Breast epithelium (tissue), 4 donors: Measurements from ENCODE around the gene STARD9. TPM values are rescaled to one million over a fixed set of nuclear protein-coding genes. Genes with fewer than 3 reads are reported as not detected.

ENCODE experiments used
- DNase-seq, 2 donors: peaks; one replicate each; pipeline ENCODE4 v3.0.0-alpha.2; 2019; ENCODE audit warnings: low spot score in 2 of 2
- H3K27ac ChIP-seq, 2 donors: fragments of 200-600 bp; sonication (generic) in 1 of 2; one replicate each; pipeline ENCODE4 v1.5.1; 2016 to 2019; ENCODE audit warnings: mild to moderate bottlenecking in 1 of 2
- H3K27me3 ChIP-seq, 2 donors: fragments of 200-600 bp; sonication (generic) in 1 of 2; one replicate each; pipeline versions ENCODE4 v1.5.1 to v1.6.0; 2017 to 2019; ENCODE audit warnings: control low read depth in 1 of 2, mild to moderate bottlenecking in 1 of 2
- H3K36me3 ChIP-seq: fragments of 200-600 bp; one replicate; pipeline ENCODE4 v1.5.1; 2019
- H3K4me1 ChIP-seq, 2 donors: fragments of 200-600 bp; sonication (generic); one replicate each; pipeline ENCODE4 v1.5.1; 2016 to 2019; ENCODE audit warnings: control low read depth in 1 of 2
- H3K4me3 ChIP-seq, 3 donors: fragments of 200-600 bp; sonication (generic); 1 replicate in 2 of 3; 2 replicates in 1 of 3; pipeline ENCODE4 v1.5.1; 2016 to 2019; ENCODE audit warnings: mild to moderate bottlenecking in 3 of 3, moderate library complexity in 2 of 3
- H3K9me3 ChIP-seq, 2 donors: fragments of 200-600 bp; sonication (generic) in 1 of 2; one replicate each; pipeline ENCODE4 v1.5.1; 2016 to 2019; ENCODE audit warnings: control low read depth in 1 of 2
- POLR2A ChIP-seq: fragments of 450-650 bp; IDR thresholded peaks from one replicate; pipeline ENCODE4 v1.6.1; 2016; ENCODE audit warnings: antibody characterized with exemption, mild to moderate bottlenecking, moderate library complexity
- POLR2AphosphoS5 ChIP-seq, 3 donors: sonication (generic); formaldehyde crosslinking; IDR thresholded peaks; one replicate each; pipeline ENCODE4 v1.6.1; 2017; ENCODE audit warnings: antibody characterized with exemption in 3 of 3
- intact Hi-C: fragments of 100-400 bp; cut with DNase I; formaldehyde crosslinking; loops from one replicate; pipeline ENCODE4 v1.15.1; 2023; ENCODE audit warnings: low total_unique reads
- total RNA-seq, 3 donors: library from RNA; depleted of rRNA; stranded (reverse); fragments of >200 nt; gene quantifications; one replicate each; pipeline ENCODE4 v1.1.0, GENCODE V29; 2016
- TF ChIP-seq, protein P1 (sequence below), 3 donors: fragments of 450-650 bp; IDR thresholded peaks; one replicate each; pipeline ENCODE4 v1.5.1; 2016 to 2017; ENCODE audit warnings: antibody characterized with exemption in 3 of 3, mild to moderate bottlenecking in 3 of 3, moderate library complexity in 3 of 3

STARD9 gene
- total RNA-seq, 3 donors from 2014 or later: 18.6 to 27.9 (median 27.5) TPM

DNA sequence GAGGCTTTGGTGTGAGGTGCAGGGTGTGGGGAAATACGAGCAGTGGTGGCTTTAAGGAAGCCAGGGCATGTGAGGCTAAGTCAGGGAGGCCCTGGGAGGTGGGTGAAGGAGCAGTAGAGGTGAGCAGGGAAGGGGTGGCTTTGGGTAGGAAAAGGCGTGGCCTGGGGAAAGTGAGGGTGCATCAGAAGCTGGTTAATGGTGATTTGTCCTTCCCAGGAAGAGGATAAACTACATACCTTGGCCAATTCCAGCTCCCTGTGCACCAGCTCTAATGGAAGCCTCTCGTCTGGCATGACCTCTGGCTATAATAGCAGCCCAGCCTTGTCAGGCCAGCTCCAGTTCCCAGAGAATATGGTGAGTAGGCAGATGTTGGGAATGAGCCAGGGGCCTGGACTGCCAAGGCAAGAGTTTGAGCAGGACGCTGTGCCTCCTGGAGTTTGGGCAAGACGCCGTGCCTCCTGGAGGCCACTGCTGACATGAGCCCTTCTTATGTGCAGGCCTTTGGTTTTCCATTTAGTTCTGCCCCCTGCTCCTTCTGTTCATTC is 120.2 kb downstream of the STARD9 start:
- H3K36me3 ChIP-seq: no peaks in the 10 kb centered on the region
- intact Hi-C loops: no loop called here
- DNase-seq: no peak

DNA sequence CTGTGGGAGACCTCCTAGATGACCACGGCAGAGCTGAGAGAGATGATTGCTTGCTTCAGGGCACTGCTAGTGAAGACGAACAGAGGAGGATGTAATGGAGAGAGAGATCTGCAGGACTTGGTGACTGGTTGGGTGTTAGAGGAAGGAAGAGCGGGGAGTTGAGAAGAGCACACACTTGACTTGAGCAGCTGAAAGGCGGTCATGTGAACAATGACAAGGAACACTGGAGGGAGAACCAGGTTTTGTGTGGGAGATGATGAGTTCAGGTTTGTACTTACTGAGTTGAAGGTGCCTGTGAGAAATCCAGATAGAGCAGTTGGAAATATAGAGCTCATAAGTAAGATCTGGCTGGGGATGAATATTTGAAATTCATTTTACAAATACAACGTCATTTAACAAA is 121.2 kb downstream of the STARD9 start:
- TF ChIP-seq POLR2A (no peak), POLR2AphosphoS5 (IDR thresholded peaks at IDR 0.05) (no peak)
- TF ChIP-seq, protein P1, sequence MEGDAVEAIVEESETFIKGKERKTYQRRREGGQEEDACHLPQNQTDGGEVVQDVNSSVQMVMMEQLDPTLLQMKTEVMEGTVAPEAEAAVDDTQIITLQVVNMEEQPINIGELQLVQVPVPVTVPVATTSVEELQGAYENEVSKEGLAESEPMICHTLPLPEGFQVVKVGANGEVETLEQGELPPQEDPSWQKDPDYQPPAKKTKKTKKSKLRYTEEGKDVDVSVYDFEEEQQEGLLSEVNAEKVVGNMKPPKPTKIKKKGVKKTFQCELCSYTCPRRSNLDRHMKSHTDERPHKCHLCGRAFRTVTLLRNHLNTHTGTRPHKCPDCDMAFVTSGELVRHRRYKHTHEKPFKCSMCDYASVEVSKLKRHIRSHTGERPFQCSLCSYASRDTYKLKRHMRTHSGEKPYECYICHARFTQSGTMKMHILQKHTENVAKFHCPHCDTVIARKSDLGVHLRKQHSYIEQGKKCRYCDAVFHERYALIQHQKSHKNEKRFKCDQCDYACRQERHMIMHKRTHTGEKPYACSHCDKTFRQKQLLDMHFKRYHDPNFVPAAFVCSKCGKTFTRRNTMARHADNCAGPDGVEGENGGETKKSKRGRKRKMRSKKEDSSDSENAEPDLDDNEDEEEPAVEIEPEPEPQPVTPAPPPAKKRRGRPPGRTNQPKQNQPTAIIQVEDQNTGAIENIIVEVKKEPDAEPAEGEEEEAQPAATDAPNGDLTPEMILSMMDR (IDR thresholded peaks at IDR 0.05): no peak
- no peak overlapping the region for H3K27ac ChIP-seq
- intact Hi-C loops: no loop called here
- H3K4me1 ChIP-seq: no peaks in the 10 kb centered on the region
- DNase-seq: no peak
- H3K27me3 ChIP-seq: no peaks in the 10 kb centered on the region
- no peaks in the 10 kb centered on the region for H3K36me3 ChIP-seq
- no peak overlapping the region for H3K4me3 ChIP-seq
- H3K9me3 ChIP-seq: no peaks in the 10 kb centered on the region

More for the DNA sequence above, 120.2 kb downstream of the STARD9 start:
- Histone ChIP-seq H3K27me3 (no peaks in the 10 kb centered on the region), H3K9me3 (no peaks in the 10 kb centered on the region), H3K4me3 (no peak overlapping the region), H3K4me1 (no peaks in the 10 kb centered on the region), H3K27ac (no peak overlapping the region)
- TF ChIP-seq, protein P1 (IDR thresholded peaks at IDR 0.05): no peak
- TF ChIP-seq POLR2AphosphoS5 (IDR thresholded peaks at IDR 0.05) (no peak), POLR2A (no peak)

DNA sequence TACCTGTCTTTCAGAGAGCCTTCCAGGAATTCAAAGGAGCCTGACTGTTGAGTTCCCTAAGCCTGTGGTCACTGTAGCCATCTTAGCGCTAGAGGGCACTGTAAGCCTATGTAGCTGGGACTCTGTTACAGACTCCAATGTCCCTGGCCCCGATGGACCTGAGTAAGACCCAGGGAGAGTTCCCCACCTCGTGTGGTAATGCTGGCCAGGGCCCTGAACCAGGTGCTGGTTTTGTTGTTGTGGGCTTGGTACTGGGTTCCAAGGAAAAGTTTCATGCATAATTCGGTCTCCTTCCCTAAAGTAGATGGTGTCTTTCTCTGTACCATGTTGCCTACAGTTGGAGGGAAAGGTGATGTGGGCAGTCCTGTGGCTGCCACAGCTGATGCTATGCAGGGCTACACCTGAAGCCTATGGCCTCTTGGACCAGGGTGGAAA is 129.1 kb downstream of the STARD9 start:
- no peak overlapping the region for H3K27ac ChIP-seq
- intact Hi-C loops: no loop called here
- no peak for TF ChIP-seq POLR2AphosphoS5 (IDR thresholded peaks at IDR 0.05)
- TF ChIP-seq, protein P1 (IDR thresholded peaks at IDR 0.05): peak in 2 of 3 donors; percentile 72
- no peaks in the 10 kb centered on the region for H3K36me3 ChIP-seq
- no peak overlapping the region for H3K4me3 ChIP-seq
- no peaks in the 10 kb centered on the region for H3K4me1 ChIP-seq
- no peaks in the 10 kb centered on the region for H3K9me3 ChIP-seq
- DNase-seq: peak; percentile 33 to 65
- H3K27me3 ChIP-seq: no peaks in the 10 kb centered on the region

DNA sequence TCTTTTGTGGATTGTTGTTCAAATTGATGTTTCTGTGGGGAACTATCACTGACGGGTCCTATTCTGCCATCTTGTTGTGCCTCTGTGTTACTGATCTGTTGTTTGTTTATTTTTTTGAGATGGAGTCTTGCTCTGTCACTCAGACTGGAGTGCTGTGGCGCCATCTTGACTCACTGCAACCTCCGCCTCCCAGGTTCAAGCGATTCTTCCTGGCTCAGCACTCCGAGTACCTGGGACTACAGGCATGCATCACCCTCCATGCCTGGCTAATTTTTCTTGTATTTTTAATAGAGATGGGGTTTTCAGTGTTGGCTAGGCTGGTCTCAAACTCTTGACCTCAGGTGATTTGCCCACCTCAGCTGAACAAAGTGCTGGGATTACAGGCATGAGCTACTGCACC is 129.9 kb downstream of the STARD9 start:
- intact Hi-C loops: no loop called here

DNA sequence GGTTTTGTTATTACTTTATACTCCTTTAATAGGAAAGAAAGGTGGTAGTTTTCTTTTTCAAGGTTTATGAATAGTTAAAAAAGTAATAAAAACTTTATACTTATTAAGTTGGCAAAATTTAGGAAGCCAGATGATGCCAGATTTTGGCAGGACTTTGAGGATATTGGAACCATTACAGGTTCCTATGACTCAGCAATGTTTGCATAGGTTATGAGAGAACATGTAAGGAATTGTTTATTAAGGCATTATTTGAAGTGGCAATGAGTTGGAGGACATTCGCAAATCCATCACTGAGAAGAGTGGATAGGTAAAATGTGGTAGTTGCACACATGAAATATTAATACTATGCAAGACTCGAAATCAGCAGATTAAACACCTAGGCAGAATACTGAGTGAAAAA is 131.7 kb downstream of the STARD9 start:
- Histone ChIP-seq H3K4me3 (no peak overlapping the region), H3K27me3 (no peaks in the 10 kb centered on the region), H3K27ac (no peak overlapping the region), H3K9me3 (no peaks in the 10 kb centered on the region), H3K36me3 (no peaks in the 10 kb centered on the region), H3K4me1 (no peaks in the 10 kb centered on the region)
- intact Hi-C loops: no loop called here
- DNase-seq: no peak
- no peak for TF ChIP-seq POLR2AphosphoS5 (IDR thresholded peaks at IDR 0.05)
- TF ChIP-seq POLR2A: no peak
- TF ChIP-seq, protein P1 (IDR thresholded peaks at IDR 0.05): no peak

More for the DNA sequence above, 129.9 kb downstream of the STARD9 start:
- no peak for TF ChIP-seq POLR2AphosphoS5 (IDR thresholded peaks at IDR 0.05)
- TF ChIP-seq POLR2A: no peak
- TF ChIP-seq, protein P1 (IDR thresholded peaks at IDR 0.05): no peak
- Histone ChIP-seq H3K27me3 (no peaks in the 10 kb centered on the region), H3K4me3 (no peak overlapping the region), H3K27ac (no peak overlapping the region), H3K4me1 (no peaks in the 10 kb centered on the region), H3K9me3 (no peaks in the 10 kb centered on the region), H3K36me3 (no peaks in the 10 kb centered on the region)
- DNase-seq: no peak
